OCI-LY3 (cell line): ENCODE results near the gene OR4K13.

ENCODE experiments used
- H2AFZ ChIP-seq: fragments of 200-600, 300-600 bp; shearing (Covaris generic); 2 replicates; pipeline ENCODE4 v1.6.0; 2014; ENCODE audit warnings: antibody characterized with exemption, low read depth, low read length
- H3K27ac ChIP-seq: fragments of 200-600, 300-600 bp; sonication (generic); 2 replicates; pipeline ENCODE4 v1.5.1; 2014; ENCODE audit warnings: mild to moderate bottlenecking, low read length, moderate library complexity, mixed read lengths
- H3K27me3 ChIP-seq: fragments of 200-600, 300-600 bp; sonication (generic); 2 replicates; pipeline ENCODE4 v1.6.1; 2014; ENCODE audit warnings: low read depth, low read length, mixed read lengths
- H3K36me3 ChIP-seq: fragments of 200-600, 300-600 bp; sonication (generic); replicated peaks from 2 replicates; pipeline ENCODE3; 2014; ENCODE audit warnings: low read depth, low read length, mixed read lengths
- H3K4me1 ChIP-seq: fragments of 300-600, 200-600 bp; sonication (generic); 2 replicates; pipeline ENCODE4 v1.6.1; 2014; ENCODE audit warnings: low read length, mixed read lengths
- H3K4me2 ChIP-seq: fragments of 200-600, 300-600 bp; sonication (generic); 2 replicates; pipeline ENCODE4 v1.6.1; 2014; ENCODE audit warnings: low read length, mixed read lengths
- H3K4me3 ChIP-seq: fragments of 300-600, 200-600 bp; sonication (generic); 2 replicates; pipeline ENCODE4 v1.5.1; 2014; ENCODE audit warnings: antibody characterized with exemption, mild to moderate bottlenecking, low read length, moderate library complexity
- H3K79me2 ChIP-seq: fragments of 300-600, 200-600 bp; shearing (Covaris generic); 2 replicates; pipeline ENCODE4 v1.6.1; 2014; ENCODE audit warnings: mild to moderate bottlenecking, low read length, mixed read lengths
- H3K9ac ChIP-seq: fragments of 300-600, 200-600 bp; shearing (Covaris generic); 2 replicates; pipeline ENCODE4 v1.6.0; 2014; ENCODE audit warnings: mild to moderate bottlenecking, low read length, moderate library complexity
- H3K9me3 ChIP-seq: fragments of 200-600, 300-600 bp; shearing (Covaris generic); 2 replicates; pipeline ENCODE4 v1.6.1; 2014; ENCODE audit warnings: low read length, mixed read lengths; ENCODE audit not compliant: insufficient read depth
- H4K20me1 ChIP-seq: fragments of 200-600, 300-600 bp; sonication (generic); 2 replicates; pipeline ENCODE4 v1.6.1; 2016; ENCODE audit warnings: low read length, mixed read lengths; ENCODE audit not compliant: insufficient read depth
- EZH2phosphoT487 ChIP-seq: fragments of 200-600 bp; shearing (Covaris generic); IDR thresholded peaks from 2 replicates; pipeline ENCODE4 v1.6.1; 2018; ENCODE audit warnings: antibody characterized with exemption, mixed run types, low read depth
- TF ChIP-seq, protein P1 (sequence below): fragments of 200-600, 300-600 bp; sonication (generic); IDR thresholded peaks from 2 replicates; pipeline ENCODE4 v1.5.1; 2014; ENCODE audit warnings: antibody characterized with exemption, low read length, low read depth

OR4K13 gene

GRCh38 chr14:20002319-20002718, 33.5 kb downstream of the OR4K13 start:
- no peaks in the 10 kb centered on the region for H4K20me1 ChIP-seq
- H3K4me1 ChIP-seq = no peaks in the 10 kb centered on the region
- no peak overlapping the region for H3K4me3 ChIP-seq
- no peak for TF ChIP-seq EZH2phosphoT487
- TF ChIP-seq, protein P1, sequence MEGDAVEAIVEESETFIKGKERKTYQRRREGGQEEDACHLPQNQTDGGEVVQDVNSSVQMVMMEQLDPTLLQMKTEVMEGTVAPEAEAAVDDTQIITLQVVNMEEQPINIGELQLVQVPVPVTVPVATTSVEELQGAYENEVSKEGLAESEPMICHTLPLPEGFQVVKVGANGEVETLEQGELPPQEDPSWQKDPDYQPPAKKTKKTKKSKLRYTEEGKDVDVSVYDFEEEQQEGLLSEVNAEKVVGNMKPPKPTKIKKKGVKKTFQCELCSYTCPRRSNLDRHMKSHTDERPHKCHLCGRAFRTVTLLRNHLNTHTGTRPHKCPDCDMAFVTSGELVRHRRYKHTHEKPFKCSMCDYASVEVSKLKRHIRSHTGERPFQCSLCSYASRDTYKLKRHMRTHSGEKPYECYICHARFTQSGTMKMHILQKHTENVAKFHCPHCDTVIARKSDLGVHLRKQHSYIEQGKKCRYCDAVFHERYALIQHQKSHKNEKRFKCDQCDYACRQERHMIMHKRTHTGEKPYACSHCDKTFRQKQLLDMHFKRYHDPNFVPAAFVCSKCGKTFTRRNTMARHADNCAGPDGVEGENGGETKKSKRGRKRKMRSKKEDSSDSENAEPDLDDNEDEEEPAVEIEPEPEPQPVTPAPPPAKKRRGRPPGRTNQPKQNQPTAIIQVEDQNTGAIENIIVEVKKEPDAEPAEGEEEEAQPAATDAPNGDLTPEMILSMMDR = no peak
- no peak overlapping the region for H3K4me2 ChIP-seq
- no peaks in the 10 kb centered on the region for H3K27me3 ChIP-seq
- H3K36me3 ChIP-seq = no peaks in the 10 kb centered on the region
- no peak overlapping the region for H2AFZ ChIP-seq
- H3K9ac ChIP-seq = no peak overlapping the region
- no peak overlapping the region for H3K27ac ChIP-seq
- H3K79me2 ChIP-seq = no peaks in the 10 kb centered on the region
- H3K9me3 ChIP-seq = no peaks in the 10 kb centered on the region

DNA sequence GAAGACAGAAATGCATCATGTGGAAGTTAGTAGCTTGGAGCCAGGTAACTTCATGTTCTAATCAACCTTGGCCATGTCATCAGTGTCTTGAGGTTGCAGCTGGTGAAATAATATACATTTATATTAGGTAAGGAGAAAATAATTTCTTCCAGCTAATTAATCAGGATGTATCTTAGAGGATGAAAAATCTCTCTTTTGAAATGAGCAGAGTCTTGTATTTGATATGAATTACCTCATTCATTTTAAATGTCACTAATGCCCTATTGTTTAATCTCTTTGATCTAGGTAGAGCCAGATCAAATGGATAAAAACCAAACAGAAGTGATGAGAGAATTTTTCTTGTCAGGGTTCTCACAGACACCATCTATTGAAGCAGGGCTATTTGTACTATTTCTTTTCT, 34.0 kb downstream of the OR4K13 start, which contains the start of gene OR4Q2:
Gene OR4Q2 (plus strand): TSS at position 301 of the 400 bp plus-strand sequence.
- Histone ChIP-seq H3K27me3 (no peaks in the 10 kb centered on the region), H3K27ac (no peak within 1 kb of the TSS), H3K79me2 (no peaks in the 10 kb centered on the region), H3K9me3 (no peaks in the 10 kb centered on the region), H2AFZ (no peak within 1 kb of the TSS), H3K36me3 (no peaks in the 10 kb centered on the region), H3K4me2 (no peak within 1 kb of the TSS), H3K9ac (no peak within 1 kb of the TSS), H3K4me1 (no peaks in the 10 kb centered on the region), H3K4me3 (no peak within 1 kb of the TSS), H4K20me1 (no peaks in the 10 kb centered on the region)
- no peak for TF ChIP-seq EZH2phosphoT487
- TF ChIP-seq, protein P1 = no peak

- TF ChIP-seq, protein P1 = no peak
- TF ChIP-seq EZH2phosphoT487 = no peak
- no peaks in the 10 kb centered on the region for H3K4me1 ChIP-seq
- H3K4me3 ChIP-seq = no peak overlapping the region
- H3K27me3 ChIP-seq = no peaks in the 10 kb centered on the region
- no peak overlapping the region for H3K9ac ChIP-seq
- no peak overlapping the region for H2AFZ ChIP-seq
- no peaks in the 10 kb centered on the region for H3K9me3 ChIP-seq
- H3K4me2 ChIP-seq = no peak overlapping the region
- no peaks in the 10 kb centered on the region for H3K36me3 ChIP-seq
- H3K27ac ChIP-seq = no peak overlapping the region
- no peaks in the 10 kb centered on the region for H3K79me2 ChIP-seq
- no peaks in the 10 kb centered on the region for H4K20me1 ChIP-seq
These were observed 42.4 kb downstream of the OR4K13 start for GRCh38 chr14:19993438-19993837.
